ENCODE data around the gene SMAD5.
A peak's percentile ranks its signal among the peaks of the same experiment; 100 is the strongest.

SMAD5 gene

GRCh38 chr5:136198453-136198852, 65.8 kb downstream of the SMAD5 start:
- DNase-seq (ENCODE audit: low read depth): no peak

- no peak for DNase-seq (ENCODE audit: low read depth)
Measured at GRCh38 chr5:136199408-136199807, 66.8 kb downstream of the SMAD5 start.

- DNase-seq (ENCODE audit: low read depth): no peak
Measured at GRCh38 chr5:136200130-136200529, 67.5 kb downstream of the SMAD5 start.

- DNase-seq (ENCODE audit: low read depth): no peak
Measured at GRCh38 chr5:136200761-136201160, 68.1 kb downstream of the SMAD5 start.

GRCh38 chr5:136201870-136202269, 69.2 kb downstream of the SMAD5 start:
- no peak for DNase-seq (ENCODE audit: low read depth)

GRCh38 chr5:136202469-136203205, 70.0 kb downstream of the SMAD5 start:
- DNase-seq (ENCODE audit: low read depth): no peak

- no peak for DNase-seq (ENCODE audit: low read depth)
Measured at GRCh38 chr5:136203303-136203922, 70.8 kb downstream of the SMAD5 start.

GRCh38 chr5:136205061-136205702, 72.5 kb downstream of the SMAD5 start:
- no peak for DNase-seq (ENCODE audit: low read depth)

GRCh38 chr5:136205941-136206340, 73.3 kb downstream of the SMAD5 start:
- no peak for DNase-seq (ENCODE audit: low read depth)

GRCh38 chr5:136206361-136206760, 73.7 kb downstream of the SMAD5 start:
- no peak for DNase-seq (ENCODE audit: low read depth)

- DNase-seq (ENCODE audit: low read depth): no peak
Measured at GRCh38 chr5:136207631-136208030, 75.0 kb downstream of the SMAD5 start.

- DNase-seq (ENCODE audit: low read depth): no peak
Measured at GRCh38 chr5:136208916-136209315, 76.3 kb downstream of the SMAD5 start.

- no peak for DNase-seq (ENCODE audit: low read depth)
Measured at GRCh38 chr5:136209346-136209910, 76.8 kb downstream of the SMAD5 start.

GRCh38 chr5:136210259-136210658, 77.6 kb downstream of the SMAD5 start:
- no peak for DNase-seq (ENCODE audit: low read depth)

GRCh38 chr5:136211282-136212040, 78.8 kb downstream of the SMAD5 start:
- DNase-seq (ENCODE audit: low read depth): no peak

- DNase-seq (ENCODE audit: low read depth): peak; percentile 30
Measured at GRCh38 chr5:136212252-136212721, 79.6 kb downstream of the SMAD5 start.

GRCh38 chr5:136213919-136214493, 81.4 kb downstream of the SMAD5 start:
- no peak for DNase-seq (ENCODE audit: low read depth)

GRCh38 chr5:136215812-136216211, 83.2 kb downstream of the SMAD5 start:
- DNase-seq (ENCODE audit: low read depth): no peak

- DNase-seq (ENCODE audit: low read depth): no peak
Measured at GRCh38 chr5:136216230-136216629, 83.6 kb downstream of the SMAD5 start.

- no peak for DNase-seq (ENCODE audit: low read depth)
Measured at GRCh38 chr5:136221340-136221739, 88.7 kb downstream of the SMAD5 start.

- no peak for DNase-seq (ENCODE audit: low read depth)
Measured at GRCh38 chr5:136222580-136223235, 90.1 kb downstream of the SMAD5 start.
